LNCAP (cell line): ENCODE data around the gene ZNF581.

Experiments
- TF ChIP-seq, protein P1 (sequence below): fragments of 450-650 bp; IDR thresholded peaks from 2 replicates; pipeline ENCODE4 v1.5.1; 2017; ENCODE audit warnings: mild to moderate bottlenecking

The ZNF581 gene

GRCh38 chr19:55660991-55661390 lies 17.5 kb downstream of the ZNF581 start:
- TF ChIP-seq, protein P1, sequence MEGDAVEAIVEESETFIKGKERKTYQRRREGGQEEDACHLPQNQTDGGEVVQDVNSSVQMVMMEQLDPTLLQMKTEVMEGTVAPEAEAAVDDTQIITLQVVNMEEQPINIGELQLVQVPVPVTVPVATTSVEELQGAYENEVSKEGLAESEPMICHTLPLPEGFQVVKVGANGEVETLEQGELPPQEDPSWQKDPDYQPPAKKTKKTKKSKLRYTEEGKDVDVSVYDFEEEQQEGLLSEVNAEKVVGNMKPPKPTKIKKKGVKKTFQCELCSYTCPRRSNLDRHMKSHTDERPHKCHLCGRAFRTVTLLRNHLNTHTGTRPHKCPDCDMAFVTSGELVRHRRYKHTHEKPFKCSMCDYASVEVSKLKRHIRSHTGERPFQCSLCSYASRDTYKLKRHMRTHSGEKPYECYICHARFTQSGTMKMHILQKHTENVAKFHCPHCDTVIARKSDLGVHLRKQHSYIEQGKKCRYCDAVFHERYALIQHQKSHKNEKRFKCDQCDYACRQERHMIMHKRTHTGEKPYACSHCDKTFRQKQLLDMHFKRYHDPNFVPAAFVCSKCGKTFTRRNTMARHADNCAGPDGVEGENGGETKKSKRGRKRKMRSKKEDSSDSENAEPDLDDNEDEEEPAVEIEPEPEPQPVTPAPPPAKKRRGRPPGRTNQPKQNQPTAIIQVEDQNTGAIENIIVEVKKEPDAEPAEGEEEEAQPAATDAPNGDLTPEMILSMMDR: no peak

DNA sequence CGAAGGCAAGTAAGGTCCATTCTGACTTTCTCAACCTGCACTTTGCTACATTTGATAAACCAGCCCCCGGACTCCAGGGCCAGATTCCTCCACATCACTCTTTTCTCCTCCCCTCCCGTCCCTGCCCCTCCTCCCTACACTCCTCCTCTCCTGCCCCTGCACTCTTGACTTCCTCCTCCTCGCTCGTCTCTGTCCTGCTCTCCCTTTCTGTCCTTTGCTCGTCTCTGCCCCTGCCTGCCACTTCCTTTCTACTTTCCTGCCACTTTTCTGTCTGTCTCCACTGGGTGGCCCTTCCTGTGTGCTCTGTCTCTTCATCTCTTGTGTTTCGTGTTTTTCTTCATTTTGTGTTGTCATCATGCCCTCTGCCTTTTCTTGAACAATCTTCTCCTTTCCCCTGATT lies 18.4 kb downstream of the ZNF581 start:
- TF ChIP-seq, protein P1: no peak

DNA sequence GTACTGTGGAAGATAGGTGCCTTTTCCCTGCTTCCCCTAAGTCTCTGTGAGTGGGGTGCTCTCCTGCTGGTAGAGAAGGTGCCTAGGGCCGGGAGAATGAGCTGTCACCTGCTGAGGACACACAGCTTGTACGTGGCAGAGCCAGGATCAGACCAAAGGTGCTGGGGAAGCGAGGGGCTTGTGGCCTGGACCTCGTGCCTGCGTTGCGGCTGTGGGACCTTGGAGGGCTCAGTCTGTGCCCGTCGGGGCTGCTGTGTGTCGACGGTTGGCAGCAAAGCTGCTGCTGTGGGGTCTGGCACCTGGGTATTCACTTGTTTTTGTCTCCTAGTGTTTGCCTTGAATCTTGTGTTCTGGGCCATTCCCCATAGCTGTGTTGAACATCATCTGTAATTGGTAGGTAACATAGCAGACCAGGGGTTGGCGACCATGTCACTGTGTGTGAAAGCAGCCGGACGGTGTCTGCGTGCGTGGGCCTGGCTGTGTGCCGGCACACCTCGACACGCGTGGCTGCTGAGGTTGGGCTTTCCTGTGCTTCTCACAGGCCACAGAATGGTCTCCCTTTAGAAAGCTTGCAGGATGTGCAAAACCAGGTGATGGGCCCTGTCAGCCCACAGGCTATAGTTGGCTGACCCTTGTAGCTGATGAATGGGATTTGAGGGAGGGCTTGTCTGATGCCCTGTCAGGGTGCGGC lies 20.5 kb downstream of the ZNF581 start:
- TF ChIP-seq, protein P1: no peak

DNA sequence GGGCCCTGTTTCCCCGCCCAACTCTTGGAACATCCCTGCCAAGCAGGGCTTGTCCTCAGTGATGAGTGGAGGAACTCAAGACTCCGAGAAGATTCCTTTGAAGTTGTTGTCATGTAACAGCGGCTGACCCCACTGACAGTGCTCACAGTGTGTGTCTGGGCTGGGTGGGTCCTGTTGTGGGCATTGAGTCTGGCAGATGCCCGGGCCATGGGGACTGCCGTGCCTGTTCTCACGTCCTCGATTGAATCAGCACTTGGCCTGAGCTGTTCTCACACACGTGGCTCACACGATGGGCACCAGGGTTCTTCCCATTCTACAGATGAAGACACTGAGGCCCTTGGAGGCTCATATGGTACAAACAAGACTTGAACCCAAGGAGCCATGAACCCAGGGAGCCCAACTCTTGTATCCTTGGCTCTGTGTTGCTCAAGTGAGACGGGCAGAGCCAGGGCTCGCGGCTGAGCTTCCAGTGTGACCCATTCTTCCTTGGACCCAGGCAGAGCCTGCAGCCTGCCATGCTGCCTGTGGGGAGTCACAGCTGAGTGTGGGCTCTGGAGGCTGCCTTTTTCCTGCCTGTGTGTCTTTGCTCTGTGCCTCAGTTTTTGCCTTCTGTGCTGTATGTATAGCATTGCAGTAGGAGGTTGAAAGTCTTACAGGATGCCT lies 23.0 kb downstream of the ZNF581 start:
- TF ChIP-seq, protein P1: no peak

- TF ChIP-seq, protein P1: no peak
Observed at GRCh38 chr19:55667006-55667381, 23.5 kb downstream of the ZNF581 start.

- TF ChIP-seq, protein P1: no peak
Observed at GRCh38 chr19:55667511-55667910, 24.1 kb downstream of the ZNF581 start.

DNA sequence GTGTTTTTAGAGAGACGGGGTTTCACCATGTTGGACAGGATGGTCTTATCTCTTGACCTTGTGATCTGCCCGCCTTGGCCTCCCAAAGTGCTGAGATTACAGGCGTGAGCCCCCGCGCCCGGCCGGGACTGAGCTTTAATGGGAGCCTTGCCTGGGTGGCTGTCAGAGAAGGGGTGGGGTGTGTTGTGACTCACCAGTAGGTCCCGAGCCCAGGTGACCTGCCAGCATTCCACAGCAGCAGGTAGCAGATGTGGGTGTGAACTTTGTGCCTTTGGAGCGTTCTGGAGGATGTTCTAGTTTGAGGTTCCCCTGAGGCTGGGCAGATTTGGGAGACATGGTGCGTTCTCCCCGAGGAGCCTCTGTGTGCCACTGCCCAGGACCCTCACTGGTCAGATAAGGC lies 24.5 kb downstream of the ZNF581 start:
- TF ChIP-seq, protein P1: no peak
